GM12878 (cell line): ENCODE measurements around the gene RCBTB2. TPM values are rescaled to one million over a fixed set of nuclear protein-coding genes. Genes with fewer than 3 reads are reported as not detected.

ENCODE experiments used
- ATAC-seq: fragments of 200-7000 bp; cut with Tn5 transposase; 3 replicates; pipeline ENCODE4 v1.9.1; 2020; ENCODE audit warnings: mild to moderate bottlenecking, moderate library complexity
- BruUV-seq: library from RNA; stranded (reverse); fragments of 400-500 nt; replicated peaks from 2 replicates; lab custom pipeline; 2021; lab: Mats Ljungman, UMichigan
- CTCF ChIA-PET: fragments of 300-600 bp; sonication (Branson Sonifier 250); formaldehyde crosslinking; extraction: SDS; loops from one replicate; lab custom pipeline; 2021; ENCODE audit warnings: inconsistent platforms; lab: Yijun Ruan, JAX
- POLR2A ChIA-PET: fragments of 350-600 bp; formaldehyde crosslinking; extraction: SDS; loops from one replicate; lab custom pipeline; 2021; ENCODE audit warnings: inconsistent platforms; lab: Charles Lee
- RAD21 ChIA-PET: fragments of 300-600 bp; sonication (Branson Sonifier 250); formaldehyde crosslinking; loops from one replicate; lab custom pipeline; 2023; ENCODE audit warnings: antibody characterized with exemption; ENCODE audit not compliant: unreplicated experiment; lab: Charles Lee
- SMC1A ChIA-PET: fragments of 300-600 bp; sonication (Branson Sonifier 250); formaldehyde crosslinking; loops from one replicate; lab custom pipeline; 2023; ENCODE audit not compliant: unreplicated experiment, uncharacterized antibody; lab: Charles Lee
- DNase-seq: peaks from one replicate; pipeline ENCODE4 v3.0.0-alpha.2; 2011; ENCODE audit warnings: low read depth, low spot score
- FAIRE-seq: peaks from 3 replicates; lab custom pipeline; 2011; peaks lifted over from hg19 to GRCh38; lab: Jason Lieb, UNC
- H2AFZ ChIP-seq: 2 replicates; pipeline ENCODE4 v1.6.0; 2011; ENCODE audit warnings: low read depth, low read length, control low read depth; ENCODE audit not compliant: control insufficient read depth
- H3K27ac ChIP-seq: 2 replicates; pipeline ENCODE4 v1.5.1; 2011; ENCODE audit warnings: control low read depth; ENCODE audit not compliant: control insufficient read depth, insufficient read depth
- H3K27me3 ChIP-seq, 2 experiments: replicated peaks in 1 of 2; 2 replicates each; pipeline versions ENCODE4 v1.6.0 to v1.6.1; 2011; ENCODE audit warnings: low read length in 1 of 2; ENCODE audit not compliant: control insufficient read depth in 2 of 2, insufficient read depth in 2 of 2
- H3K36me3 ChIP-seq, 2 experiments: 2 replicates each; pipeline ENCODE4 v1.5.1; 2011; ENCODE audit warnings: low read length in 1 of 2; ENCODE audit not compliant: control insufficient read depth in 2 of 2, insufficient read depth in 2 of 2
- H3K4me1 ChIP-seq: 2 replicates; pipeline ENCODE4 v1.6.1; 2011; ENCODE audit warnings: mild to moderate bottlenecking, low read length, moderate library complexity, mixed read lengths; ENCODE audit not compliant: control insufficient read depth, insufficient read depth
- H3K4me2 ChIP-seq: 2 replicates; pipeline ENCODE4 v1.6.0; 2011; ENCODE audit warnings: control low read depth; ENCODE audit not compliant: control insufficient read depth, insufficient read depth
- H3K4me3 ChIP-seq: fragments of 200-600 bp; sonication (generic); 2 replicates; pipeline ENCODE4 v1.5.1; 2016
- H3K79me2 ChIP-seq: 2 replicates; pipeline ENCODE4 v1.6.0; 2011; ENCODE audit warnings: low read length; ENCODE audit not compliant: control insufficient read depth, insufficient read depth
- H3K9ac ChIP-seq: 2 replicates; pipeline ENCODE4 v1.8.0; 2011; ENCODE audit warnings: low read length, control low read depth, mixed read lengths; ENCODE audit not compliant: control insufficient read depth, insufficient read depth
- H3K9me3 ChIP-seq: replicated peaks from 3 replicates; pipeline ENCODE4 v1.5.1; 2011; ENCODE audit warnings: mild to moderate bottlenecking, low read length; ENCODE audit not compliant: control insufficient read depth, insufficient read depth
- H4K20me1 ChIP-seq: 2 replicates; pipeline ENCODE4 v1.6.0; 2011; ENCODE audit not compliant: control insufficient read depth, insufficient read depth
- ATF7 ChIP-seq: fragments of 450-650 bp; IDR thresholded peaks from 2 replicates; pipeline ENCODE4 v1.6.1; 2016; ENCODE audit warnings: low read depth, mild to moderate bottlenecking
- CEBPZ ChIP-seq: fragments of 150-350 bp; IDR thresholded peaks from 2 replicates; pipeline ENCODE4 v1.6.1; 2016; ENCODE audit warnings: low read depth, low read length
- DPF2 ChIP-seq: fragments of 450-650 bp; IDR thresholded peaks from 2 replicates; pipeline ENCODE4 v1.6.1; 2017; ENCODE audit warnings: mild to moderate bottlenecking
- EGR1 ChIP-seq, 2 experiments: IDR thresholded peaks; 1 replicate in 1 of 2; 2 replicates in 1 of 2; pipeline ENCODE4 v1.6.1; 2011 to 2012; ENCODE audit warnings: low read depth in 2 of 2, low read length in 2 of 2, borderline replicate concordance in 1 of 2, mild to moderate bottlenecking in 1 of 2, moderate library complexity in 1 of 2
- FOXK2 ChIP-seq: fragments of 450-650 bp; IDR thresholded peaks from 2 replicates; pipeline ENCODE4 v1.6.1; 2017; ENCODE audit warnings: mild to moderate bottlenecking, moderate library complexity
- IKZF2 ChIP-seq, 2 experiments: fragments of 450-650 bp; IDR thresholded peaks; 2 replicates each; pipeline ENCODE4 v1.6.1; 2017; ENCODE audit warnings: mild to moderate bottlenecking in 2 of 2, moderate library complexity in 2 of 2
- NBN ChIP-seq: fragments of 450-650 bp; IDR thresholded peaks from 2 replicates; pipeline ENCODE4 v1.6.1; 2016
- PAX5 ChIP-seq: IDR thresholded peaks from 2 replicates; pipeline ENCODE4 v1.6.1; 2011; ENCODE audit warnings: low read depth, low read length, borderline replicate concordance
- RFX5 ChIP-seq: IDR thresholded peaks from 2 replicates; pipeline ENCODE4 v1.6.1; 2011; ENCODE audit warnings: low read depth, low read length, improper control_type of control experiment
- SIN3A ChIP-seq: IDR thresholded peaks from 2 replicates; pipeline ENCODE4 v1.6.1; 2012; ENCODE audit warnings: low read depth, low read length, improper control_type of control experiment
- SP1 ChIP-seq: IDR thresholded peaks from one replicate; pipeline ENCODE4 v1.6.1; 2011; ENCODE audit warnings: low read depth, low read length
- SUZ12 ChIP-seq: fragments of 200-600 bp; sonication (generic); IDR thresholded peaks from one replicate; pipeline ENCODE4 v1.6.1; 2018; ENCODE audit warnings: antibody characterized with exemption, mild to moderate bottlenecking; ENCODE audit not compliant: unreplicated experiment
- TCF12 ChIP-seq: IDR thresholded peaks from 2 replicates; pipeline ENCODE4 v1.6.1; 2011; ENCODE audit warnings: low read depth, mild to moderate bottlenecking, low read length
- ZNF274 ChIP-seq: IDR thresholded peaks from one replicate; pipeline ENCODE4 v1.8.0; 2011; ENCODE audit not compliant: insufficient read length, insufficient read depth
- ZZZ3 ChIP-seq: IDR thresholded peaks from 2 replicates; pipeline ENCODE4 v1.6.1; 2011; ENCODE audit warnings: low read depth; ENCODE audit not compliant: control insufficient read depth, insufficient read length
- WGBS: methylation state at CpG from one replicate; pipeline ENCODE4 v1.1.6; 2016; ENCODE audit warnings: low lambda C conversion rate; ENCODE audit not compliant: insufficient replicate concordance, insufficient coverage; ENCODE audit errors: missing lambda C conversion rate; 5-methylcytosine and 5-hydroxymethylcytosine counted together
- in situ Hi-C: fragments of 300-500 bp; cut with MboI; formaldehyde crosslinking; loops from 9 replicates; pipeline ENCODE4 v1.14.3; 2018; ENCODE audit warnings: mixed read lengths
- intact Hi-C: fragments of 100-400 bp; cut with micrococcal nuclease; formaldehyde crosslinking; loops from one replicate; pipeline ENCODE4 v1.14.2; 2022; ENCODE audit not compliant: unreplicated experiment
- polyA plus RNA-seq, 11 experiments: library from polyadenylated mRNA; depleted of rRNA in 4 of 11; unstranded in 6 of 11; stranded (reverse) in 5 of 11; fragments of >200 nt; fragmentation: Nextera tagmentation in 4 of 11; fragmentation: Illumina TruSeq in 1 of 11; extraction: Ambion mirVana in 4 of 11; extraction: Trizol in 1 of 11; gene quantifications; 1 replicate in 1 of 11; 2 replicates in 10 of 11; pipeline versions ENCODE4 v1.2.1 to v1.2.3, GENCODE V29; 2011 to 2016; ENCODE audit warnings: inconsistent platforms in 2 of 11, missing spikeins in 2 of 11, low read depth in 1 of 11
- total RNA-seq, 4 experiments: library from RNA; depleted of rRNA in 3 of 4; stranded (reverse); fragments of >200 nt in 3 of 4; fragmentation: Illumina TruSeq in 1 of 4; extraction: Trizol in 1 of 4; gene quantifications; 2 replicates each; pipeline versions ENCODE4 v1.2.1 to v1.2.3, GENCODE V29; 2013 to 2021
- TF ChIP-seq, protein P1 (sequence below): fragments of 450-650 bp; formaldehyde crosslinking; IDR thresholded peaks from 2 replicates; pipeline ENCODE4 v1.4.0; 2020; ENCODE audit warnings: mild to moderate bottlenecking, moderate library complexity
- TF ChIP-seq, protein P2 (sequence below): fragments of 450-650 bp; IDR thresholded peaks from 2 replicates; pipeline ENCODE4 v1.6.1; 2016; ENCODE audit warnings: mild to moderate bottlenecking
- TF ChIP-seq, protein P3 (sequence below): IDR thresholded peaks from 2 replicates; pipeline ENCODE4 v1.6.1; 2012; ENCODE audit warnings: low read depth, low read length, improper control_type of control experiment

RCBTB2 gene
- total and polyA plus RNA-seq, 10 of the 15 experiments (the other 5 are each of a cell fraction or from before 2014, with no cell fraction given): 5.0 to 16.0 (median 8.5) TPM

DNA sequence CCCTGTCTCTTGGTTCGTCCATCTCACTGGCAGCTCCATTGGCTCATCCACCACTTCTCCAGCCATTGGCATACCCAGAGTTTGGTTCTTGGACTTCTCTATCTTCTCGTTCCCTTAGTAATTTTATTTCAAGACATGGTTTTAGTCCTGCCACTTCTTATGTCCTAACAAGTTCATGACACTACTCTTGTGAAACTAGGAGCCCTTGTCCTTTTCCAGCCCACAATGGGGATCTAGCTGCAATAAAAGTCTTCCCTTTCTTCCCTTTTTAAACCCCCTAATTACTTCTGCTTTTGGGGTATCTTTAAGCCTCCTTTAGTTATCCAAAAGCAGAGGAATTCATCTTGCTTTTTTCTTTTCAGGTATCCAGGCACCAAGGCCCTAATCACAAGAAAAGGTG lies 2.9 kb upstream of the RCBTB2 start:
- H3K27me3 ChIP-seq: no peaks in the 10 kb centered on the region
- 88% methylated on average over 2 of the region's 2 CpGs for WGBS
- POLR2A ChIA-PET: interaction anchor here (0.6 kb wide), 1 partner anchor 10 kb away, joined by 6 read pairs; no protein-coding TSS in a partner anchor
- TF ChIP-seq, protein P1, sequence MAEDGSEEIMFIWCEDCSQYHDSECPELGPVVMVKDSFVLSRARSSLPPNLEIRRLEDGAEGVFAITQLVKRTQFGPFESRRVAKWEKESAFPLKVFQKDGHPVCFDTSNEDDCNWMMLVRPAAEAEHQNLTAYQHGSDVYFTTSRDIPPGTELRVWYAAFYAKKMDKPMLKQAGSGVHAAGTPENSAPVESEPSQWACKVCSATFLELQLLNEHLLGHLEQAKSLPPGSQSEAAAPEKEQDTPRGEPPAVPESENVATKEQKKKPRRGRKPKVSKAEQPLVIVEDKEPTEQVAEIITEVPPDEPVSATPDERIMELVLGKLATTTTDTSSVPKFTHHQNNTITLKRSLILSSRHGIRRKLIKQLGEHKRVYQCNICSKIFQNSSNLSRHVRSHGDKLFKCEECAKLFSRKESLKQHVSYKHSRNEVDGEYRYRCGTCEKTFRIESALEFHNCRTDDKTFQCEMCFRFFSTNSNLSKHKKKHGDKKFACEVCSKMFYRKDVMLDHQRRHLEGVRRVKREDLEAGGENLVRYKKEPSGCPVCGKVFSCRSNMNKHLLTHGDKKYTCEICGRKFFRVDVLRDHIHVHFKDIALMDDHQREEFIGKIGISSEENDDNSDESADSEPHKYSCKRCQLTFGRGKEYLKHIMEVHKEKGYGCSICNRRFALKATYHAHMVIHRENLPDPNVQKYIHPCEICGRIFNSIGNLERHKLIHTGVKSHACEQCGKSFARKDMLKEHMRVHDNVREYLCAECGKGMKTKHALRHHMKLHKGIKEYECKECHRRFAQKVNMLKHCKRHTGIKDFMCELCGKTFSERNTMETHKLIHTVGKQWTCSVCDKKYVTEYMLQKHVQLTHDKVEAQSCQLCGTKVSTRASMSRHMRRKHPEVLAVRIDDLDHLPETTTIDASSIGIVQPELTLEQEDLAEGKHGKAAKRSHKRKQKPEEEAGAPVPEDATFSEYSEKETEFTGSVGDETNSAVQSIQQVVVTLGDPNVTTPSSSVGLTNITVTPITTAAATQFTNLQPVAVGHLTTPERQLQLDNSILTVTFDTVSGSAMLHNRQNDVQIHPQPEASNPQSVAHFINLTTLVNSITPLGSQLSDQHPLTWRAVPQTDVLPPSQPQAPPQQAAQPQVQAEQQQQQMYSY (CRISPR knock-in tag): no peak
- no peak for TF ChIP-seq IKZF2 (IDR thresholded peaks at IDR 0.05)
- TF ChIP-seq SUZ12: no peak
- no peak for TF ChIP-seq CEBPZ
- TF ChIP-seq EGR1 (IDR thresholded peaks at IDR 0.05; ENCODE audit: borderline replicate concordance in 1 of 2, low read depth in 2 of 2, low read length in 2 of 2): no peak
- TF ChIP-seq NBN: no peak
- TF ChIP-seq SP1: no peak
- TF ChIP-seq, protein P2, sequence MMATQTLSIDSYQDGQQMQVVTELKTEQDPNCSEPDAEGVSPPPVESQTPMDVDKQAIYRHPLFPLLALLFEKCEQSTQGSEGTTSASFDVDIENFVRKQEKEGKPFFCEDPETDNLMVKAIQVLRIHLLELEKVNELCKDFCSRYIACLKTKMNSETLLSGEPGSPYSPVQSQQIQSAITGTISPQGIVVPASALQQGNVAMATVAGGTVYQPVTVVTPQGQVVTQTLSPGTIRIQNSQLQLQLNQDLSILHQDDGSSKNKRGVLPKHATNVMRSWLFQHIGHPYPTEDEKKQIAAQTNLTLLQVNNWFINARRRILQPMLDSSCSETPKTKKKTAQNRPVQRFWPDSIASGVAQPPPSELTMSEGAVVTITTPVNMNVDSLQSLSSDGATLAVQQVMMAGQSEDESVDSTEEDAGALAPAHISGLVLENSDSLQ: no peak
- no peak for TF ChIP-seq RFX5
- TF ChIP-seq ZZZ3: no peak
- TF ChIP-seq PAX5: no peak
- TF ChIP-seq ATF7: no peak
- TF ChIP-seq, protein P3, sequence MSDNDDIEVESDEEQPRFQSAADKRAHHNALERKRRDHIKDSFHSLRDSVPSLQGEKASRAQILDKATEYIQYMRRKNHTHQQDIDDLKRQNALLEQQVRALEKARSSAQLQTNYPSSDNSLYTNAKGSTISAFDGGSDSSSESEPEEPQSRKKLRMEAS: no peak
- TF ChIP-seq DPF2: no peak
- no peak for TF ChIP-seq ZNF274
- TF ChIP-seq TCF12: no peak
- TF ChIP-seq FOXK2: no peak
- no peak for TF ChIP-seq SIN3A
- TF ChIP-seq, all 136 proteins: peak for 0
- in situ Hi-C loops: no loop called here
- H3K27ac ChIP-seq: no peak overlapping the region
- no peak overlapping the region for H3K4me3 ChIP-seq
- peaks cover 7% of the 10 kb centered on the region for H3K4me1 ChIP-seq
- DNase-seq: no peak
- H3K9ac ChIP-seq: no peak overlapping the region
- ChIA-PET RAD21 (no interaction called here), CTCF (no interaction called here), SMC1A (interaction anchor here (1.1 kb wide), 1 partner anchor 26 kb away, joined by 3 read pairs; no protein-coding TSS in a partner anchor)
- no peaks in the 10 kb centered on the region for H3K36me3 ChIP-seq
- intact Hi-C loops: no loop called here
- peaks cover 14% of the 10 kb centered on the region for H3K79me2 ChIP-seq
- H3K9me3 ChIP-seq: no peaks in the 10 kb centered on the region; the same call in 2 of the 3 replicates
- H4K20me1 ChIP-seq: no peaks in the 10 kb centered on the region
- H3K4me2 ChIP-seq: no peak overlapping the region
- no peak for FAIRE-seq
- no peak overlapping the region for H2AFZ ChIP-seq
- no peak for ATAC-seq
- BruUV-seq: no TSS peak
